ENCODE data around the gene C1S. TPM values are rescaled to one million over a fixed set of nuclear protein-coding genes. Genes with fewer than 3 reads are reported as not detected.

Gene C1S
- total RNA-seq, 1 experiment from 2014 or later, result 32.4 TPM

- DNase-seq, result no peak
- Histone ChIP-seq H3K36me3 (ENCODE audit: low read depth) (no peaks in the 10 kb centered on the region), H2AFZ (no peak overlapping the region), H3K79me2 (ENCODE audit: low read depth) (no peaks in the 10 kb centered on the region), H3K9me3 (ENCODE audit: insufficient read depth, low read depth) (no peaks in the 10 kb centered on the region), H3K27ac (no peak overlapping the region), H3K4me2 (no peak overlapping the region), H3K9me2 (ENCODE audit: insufficient read depth) (no peaks in the 10 kb centered on the region), H3K4me3 (no peak overlapping the region), H4K20me1 (ENCODE audit: insufficient read depth) (no peaks in the 10 kb centered on the region), H3K27me3 (ENCODE audit: insufficient read depth, low read depth) (no peaks in the 10 kb centered on the region), H3K4me1 (replicated peaks; ENCODE audit: insufficient read depth) (peaks cover 18% of the 10 kb centered on the region), H3F3A (ENCODE audit: insufficient read depth, low read depth) (peaks cover 20% of the 10 kb centered on the region)
- no TSS peak for BruUV-seq (replicated peaks)
- TF ChIP-seq EZH2 (IDR thresholded peaks at IDR 0.05; ENCODE audit: low read depth), result no peak
- no peak for TF ChIP-seq CTCF (conservative IDR thresholded peaks at IDR 0.05)
- intact Hi-C loops (cut with micrococcal nuclease; ENCODE audit: unreplicated experiment), result no loop called here
- ChIA-PET CTCF (no interaction called here), POLR2A (ENCODE audit: unreplicated experiment) (no interaction called here)
Measured at GRCh38 chr12:7075518-7075917, 15.0 kb downstream of the C1S start.

GRCh38 chr12:7075939-7076338 lies 15.4 kb downstream of the C1S start:
- POLR2A ChIA-PET (ENCODE audit: unreplicated experiment), result no interaction called here
- CTCF ChIA-PET, result no interaction called here
- no peak overlapping the region for H3K4me2 ChIP-seq

GRCh38 chr12:7076493-7076892 lies 16.0 kb downstream of the C1S start:
- no peak overlapping the region for H3K4me3 ChIP-seq
- no peaks in the 10 kb centered on the region for H3K36me3 ChIP-seq (ENCODE audit: low read depth)
- no peaks in the 10 kb centered on the region for H3K9me3 ChIP-seq (ENCODE audit: insufficient read depth, low read depth)
- CTCF ChIA-PET, result no interaction called here
- H3F3A ChIP-seq (ENCODE audit: insufficient read depth, low read depth), result peaks cover 21% of the 10 kb centered on the region
- no peak overlapping the region for H3K27ac ChIP-seq
- TF ChIP-seq CTCF (conservative IDR thresholded peaks at IDR 0.05) (no peak), EZH2 (IDR thresholded peaks at IDR 0.05; ENCODE audit: low read depth) (no peak)
- H2AFZ ChIP-seq, result no peak overlapping the region
- no peak for DNase-seq
- H3K9me2 ChIP-seq (ENCODE audit: insufficient read depth), result no peaks in the 10 kb centered on the region
- H4K20me1 ChIP-seq (ENCODE audit: insufficient read depth), result no peaks in the 10 kb centered on the region
- intact Hi-C loops (cut with micrococcal nuclease; ENCODE audit: unreplicated experiment), result no loop called here
- no peaks in the 10 kb centered on the region for H3K79me2 ChIP-seq (ENCODE audit: low read depth)
- POLR2A ChIA-PET (ENCODE audit: unreplicated experiment), result no interaction called here
- peaks cover 19% of the 10 kb centered on the region for H3K4me1 ChIP-seq (replicated peaks; ENCODE audit: insufficient read depth)
- H3K27me3 ChIP-seq (ENCODE audit: insufficient read depth, low read depth), result no peaks in the 10 kb centered on the region
- H3K4me2 ChIP-seq, result no peak overlapping the region
- BruUV-seq (replicated peaks), result no TSS peak

More at GRCh38 chr12:7075939-7076338, 15.4 kb downstream of the C1S start:
- H3K9me2 ChIP-seq (ENCODE audit: insufficient read depth), result no peaks in the 10 kb centered on the region
- TF ChIP-seq CTCF (conservative IDR thresholded peaks at IDR 0.05) (no peak), EZH2 (IDR thresholded peaks at IDR 0.05; ENCODE audit: low read depth) (no peak)
- DNase-seq, result no peak
- H3K79me2 ChIP-seq (ENCODE audit: low read depth), result no peaks in the 10 kb centered on the region
- H3K4me1 ChIP-seq (replicated peaks; ENCODE audit: insufficient read depth), result peaks cover 19% of the 10 kb centered on the region
- no peak overlapping the region for H3K27ac ChIP-seq
- no peaks in the 10 kb centered on the region for H3K9me3 ChIP-seq (ENCODE audit: insufficient read depth, low read depth)
- intact Hi-C loops (cut with micrococcal nuclease; ENCODE audit: unreplicated experiment), result no loop called here
- H3K27me3 ChIP-seq (ENCODE audit: insufficient read depth, low read depth), result no peaks in the 10 kb centered on the region
- no TSS peak for BruUV-seq (replicated peaks)
- peaks cover 21% of the 10 kb centered on the region for H3F3A ChIP-seq (ENCODE audit: insufficient read depth, low read depth)
- no peak overlapping the region for H3K4me3 ChIP-seq
- H3K36me3 ChIP-seq (ENCODE audit: low read depth), result no peaks in the 10 kb centered on the region
- H2AFZ ChIP-seq, result no peak overlapping the region
- H4K20me1 ChIP-seq (ENCODE audit: insufficient read depth), result no peaks in the 10 kb centered on the region
